ENCODE data around the gene ACTR8.

Gene ACTR8

DNA sequence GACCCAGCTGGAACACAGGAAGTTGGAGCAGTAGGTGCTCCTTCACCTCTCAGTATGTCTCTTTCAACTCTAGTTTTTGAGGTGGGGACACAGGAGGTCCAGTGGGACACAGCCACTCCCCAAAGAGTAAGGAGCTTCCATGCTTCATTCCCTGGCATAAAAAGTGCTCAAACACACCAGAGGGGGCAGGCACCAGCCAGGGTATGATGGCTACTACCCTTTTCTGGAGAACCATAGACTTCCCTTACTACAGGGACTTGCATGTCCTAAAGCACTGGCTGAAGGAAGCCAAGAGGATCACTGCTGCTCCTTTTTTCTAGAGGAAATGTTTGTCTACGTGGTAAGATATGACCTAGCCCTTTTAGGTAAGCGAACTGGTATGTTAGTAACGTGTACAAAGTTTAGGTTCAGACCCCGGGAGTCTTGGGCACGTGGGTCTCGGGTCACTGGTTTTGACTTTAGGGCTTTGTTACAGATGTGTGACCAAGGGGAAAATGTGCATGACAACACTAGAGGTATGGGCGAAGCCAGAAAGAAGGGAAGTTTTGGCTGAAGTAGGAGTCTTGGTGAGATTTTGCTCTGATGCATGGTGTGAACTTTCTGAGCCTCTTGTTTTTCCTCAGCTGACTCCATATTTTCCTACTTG lies 23.7 kb downstream of the ACTR8 start:
- no peak overlapping the region for H3K27ac ChIP-seq (ENCODE audit: low read depth, low read length)
- H3K27me3 ChIP-seq (ENCODE audit: control insufficient read depth, low read length), result no peaks in the 10 kb centered on the region
- H4K20me1 ChIP-seq (ENCODE audit: control insufficient read depth, insufficient read depth, low read depth, low read length), result no peaks in the 10 kb centered on the region
- TF ChIP-seq EZH2phosphoT487 (IDR thresholded peaks at IDR 0.05; ENCODE audit: borderline replicate concordance, low read length), result no peak
- TF ChIP-seq, protein P1, sequence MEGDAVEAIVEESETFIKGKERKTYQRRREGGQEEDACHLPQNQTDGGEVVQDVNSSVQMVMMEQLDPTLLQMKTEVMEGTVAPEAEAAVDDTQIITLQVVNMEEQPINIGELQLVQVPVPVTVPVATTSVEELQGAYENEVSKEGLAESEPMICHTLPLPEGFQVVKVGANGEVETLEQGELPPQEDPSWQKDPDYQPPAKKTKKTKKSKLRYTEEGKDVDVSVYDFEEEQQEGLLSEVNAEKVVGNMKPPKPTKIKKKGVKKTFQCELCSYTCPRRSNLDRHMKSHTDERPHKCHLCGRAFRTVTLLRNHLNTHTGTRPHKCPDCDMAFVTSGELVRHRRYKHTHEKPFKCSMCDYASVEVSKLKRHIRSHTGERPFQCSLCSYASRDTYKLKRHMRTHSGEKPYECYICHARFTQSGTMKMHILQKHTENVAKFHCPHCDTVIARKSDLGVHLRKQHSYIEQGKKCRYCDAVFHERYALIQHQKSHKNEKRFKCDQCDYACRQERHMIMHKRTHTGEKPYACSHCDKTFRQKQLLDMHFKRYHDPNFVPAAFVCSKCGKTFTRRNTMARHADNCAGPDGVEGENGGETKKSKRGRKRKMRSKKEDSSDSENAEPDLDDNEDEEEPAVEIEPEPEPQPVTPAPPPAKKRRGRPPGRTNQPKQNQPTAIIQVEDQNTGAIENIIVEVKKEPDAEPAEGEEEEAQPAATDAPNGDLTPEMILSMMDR (IDR thresholded peaks at IDR 0.05; ENCODE audit: low read depth, low read length, poor library complexity, severe bottlenecking), result no peak
- no peak overlapping the region for H3K4me3 ChIP-seq (ENCODE audit: low read length)
- no peaks in the 10 kb centered on the region for H3K79me2 ChIP-seq (ENCODE audit: control insufficient read depth, low read length)
- peaks cover 22% of the 10 kb centered on the region for H3K36me3 ChIP-seq (ENCODE audit: control insufficient read depth, low read length)
- H3K4me1 ChIP-seq (ENCODE audit: control insufficient read depth, low read length), result peaks cover 4% of the 10 kb centered on the region
- no peak overlapping the region for H3K4me2 ChIP-seq (ENCODE audit: low read length)
- H3F3A ChIP-seq (ENCODE audit: control insufficient read depth, insufficient read depth), result no peaks in the 10 kb centered on the region
- H3K9me2 ChIP-seq (replicated peaks; ENCODE audit: control insufficient read depth, low read length), result no peaks in the 10 kb centered on the region
- H3K9me3 ChIP-seq (ENCODE audit: control insufficient read depth, insufficient read depth, low read length), result no peaks in the 10 kb centered on the region

- H3K36me3 ChIP-seq (ENCODE audit: control insufficient read depth, low read length), result peaks cover 11% of the 10 kb centered on the region
- H3K79me2 ChIP-seq (ENCODE audit: control insufficient read depth, low read length), result no peaks in the 10 kb centered on the region
- no peaks in the 10 kb centered on the region for H3F3A ChIP-seq (ENCODE audit: control insufficient read depth, insufficient read depth)
- no peaks in the 10 kb centered on the region for H3K4me1 ChIP-seq (ENCODE audit: control insufficient read depth, low read length)
- H3K4me3 ChIP-seq (ENCODE audit: low read length), result no peak overlapping the region
- no peaks in the 10 kb centered on the region for H4K20me1 ChIP-seq (ENCODE audit: control insufficient read depth, insufficient read depth, low read depth, low read length)
- TF ChIP-seq EZH2phosphoT487 (IDR thresholded peaks at IDR 0.05; ENCODE audit: borderline replicate concordance, low read length), result no peak
- TF ChIP-seq, protein P1 (IDR thresholded peaks at IDR 0.05; ENCODE audit: low read depth, low read length, poor library complexity, severe bottlenecking), result no peak
- no peaks in the 10 kb centered on the region for H3K9me3 ChIP-seq (ENCODE audit: control insufficient read depth, insufficient read depth, low read length)
- H3K27ac ChIP-seq (ENCODE audit: low read depth, low read length), result no peak overlapping the region
- H3K4me2 ChIP-seq (ENCODE audit: low read length), result no peak overlapping the region
- no peaks in the 10 kb centered on the region for H3K9me2 ChIP-seq (replicated peaks; ENCODE audit: control insufficient read depth, low read length)
- no peaks in the 10 kb centered on the region for H3K27me3 ChIP-seq (ENCODE audit: control insufficient read depth, low read length)
Observed at GRCh38 chr3:53856964-53857363, 25.0 kb downstream of the ACTR8 start.

DNA sequence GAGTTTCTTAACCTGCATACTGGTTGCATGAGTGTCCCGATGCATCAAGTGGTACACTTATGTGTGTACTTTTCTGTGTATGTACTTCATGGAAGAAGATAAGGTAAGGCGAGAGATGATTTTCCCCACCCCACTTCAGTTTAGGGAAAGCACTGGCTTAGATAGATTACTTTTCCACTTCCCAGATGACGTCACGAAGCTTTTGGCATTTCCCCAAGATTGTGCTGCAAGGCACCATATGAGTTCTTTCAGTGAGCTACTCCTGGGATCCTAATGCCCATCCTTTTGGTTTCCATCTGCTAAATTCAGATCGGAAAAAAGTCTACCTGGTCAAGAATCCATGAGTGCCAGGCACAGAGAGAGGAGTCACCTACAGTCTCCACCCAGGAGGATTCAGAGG lies 31.1 kb downstream of the ACTR8 start:
- H3K79me2 ChIP-seq (ENCODE audit: control insufficient read depth, low read length), result no peaks in the 10 kb centered on the region

More for the DNA sequence above, 31.1 kb downstream of the ACTR8 start:
- Histone ChIP-seq H3K36me3 (ENCODE audit: control insufficient read depth, low read length) (no peaks in the 10 kb centered on the region), H3K27ac (ENCODE audit: low read depth, low read length) (no peak overlapping the region), H3K4me1 (ENCODE audit: control insufficient read depth, low read length) (no peaks in the 10 kb centered on the region), H4K20me1 (ENCODE audit: control insufficient read depth, insufficient read depth, low read depth, low read length) (no peaks in the 10 kb centered on the region), H3K27me3 (ENCODE audit: control insufficient read depth, low read length) (peaks cover 17% of the 10 kb centered on the region), H3K9me2 (replicated peaks; ENCODE audit: control insufficient read depth, low read length) (no peaks in the 10 kb centered on the region), H3K4me3 (ENCODE audit: low read length) (no peak overlapping the region), H3K4me2 (ENCODE audit: low read length) (no peak overlapping the region), H3F3A (ENCODE audit: control insufficient read depth, insufficient read depth) (no peaks in the 10 kb centered on the region), H3K9me3 (ENCODE audit: control insufficient read depth, insufficient read depth, low read length) (no peaks in the 10 kb centered on the region)
- TF ChIP-seq EZH2phosphoT487 (IDR thresholded peaks at IDR 0.05; ENCODE audit: borderline replicate concordance, low read length), result no peak
- TF ChIP-seq, protein P1 (IDR thresholded peaks at IDR 0.05; ENCODE audit: low read depth, low read length, poor library complexity, severe bottlenecking), result no peak
